GM18519 (cell line): ENCODE results near the gene ABCG2.
"Not testable (repeated sequence)": the region's sequence is repeated elsewhere in the genome, so short reads cannot be mapped to it uniquely, and the experiment has no call there.

Experiments
- ATAC-seq: cut with Tn5 transposase; IDR thresholded peaks from one replicate; pipeline ENCODE4 v1.9.1; 2021; ENCODE audit warnings: mild to moderate bottlenecking, moderate library complexity; ENCODE audit not compliant: unreplicated experiment, low FRiP score

ABCG2 gene

GRCh38 chr4:88169298-88169697 is 10.9 kb upstream of the ABCG2 start:
- no peak for ATAC-seq

GRCh38 chr4:88166608-88167007 is 8.2 kb upstream of the ABCG2 start:
- no peak for ATAC-seq

GRCh38 chr4:88163336-88163735 is 4.9 kb upstream of the ABCG2 start:
- no peak for ATAC-seq

- ATAC-seq: no peak
Measured at GRCh38 chr4:88162626-88163025, 4.2 kb upstream of the ABCG2 start.

GRCh38 chr4:88159229-88159725 is 838 bp upstream of the ABCG2 start:
- no peak for ATAC-seq

GRCh38 chr4:88158038-88158488 is 376 bp downstream of the ABCG2 start:
- ATAC-seq: peak; percentile 40

- ATAC-seq: not testable (repeated sequence)
Measured at GRCh38 chr4:88152331-88152730, 6.1 kb downstream of the ABCG2 start.

- no peak for ATAC-seq
Measured at GRCh38 chr4:88148560-88148959, 9.9 kb downstream of the ABCG2 start.

- ATAC-seq: no peak
Measured at GRCh38 chr4:88147799-88148217, 10.6 kb downstream of the ABCG2 start.

GRCh38 chr4:88146891-88147290 is 11.5 kb downstream of the ABCG2 start:
- ATAC-seq: no peak

- ATAC-seq: no peak
Measured at GRCh38 chr4:88144866-88145300, 13.6 kb downstream of the ABCG2 start.

GRCh38 chr4:88144048-88144447 is 14.4 kb downstream of the ABCG2 start:
- ATAC-seq: no peak

- no peak for ATAC-seq
Measured at GRCh38 chr4:88143504-88143903, 14.9 kb downstream of the ABCG2 start.

GRCh38 chr4:88138561-88138960 is 19.9 kb downstream of the ABCG2 start:
- ATAC-seq: no peak

- no peak for ATAC-seq
Measured at GRCh38 chr4:88137112-88137511, 21.3 kb downstream of the ABCG2 start.

GRCh38 chr4:88136249-88136648 is 22.2 kb downstream of the ABCG2 start:
- no peak for ATAC-seq

GRCh38 chr4:88135356-88135663 is 23.1 kb downstream of the ABCG2 start:
- no peak for ATAC-seq

GRCh38 chr4:88134536-88135355 is 23.7 kb downstream of the ABCG2 start:
- ATAC-seq: no peak

- ATAC-seq: no peak
Measured at GRCh38 chr4:88134111-88134510, 24.3 kb downstream of the ABCG2 start.

GRCh38 chr4:88130544-88131305 is 27.7 kb downstream of the ABCG2 start:
- no peak for ATAC-seq

- no peak for ATAC-seq
Measured at GRCh38 chr4:88130003-88130402, 28.4 kb downstream of the ABCG2 start.

- not testable (repeated sequence) for ATAC-seq
Measured at GRCh38 chr4:88122260-88122659, 36.2 kb downstream of the ABCG2 start.
